HEK293 (cell line): Measurements from ENCODE around the gene HEPACAM2.

ENCODE experiments used
- CTCF ChIP-seq: fragments of 450-650 bp; formaldehyde crosslinking; IDR thresholded peaks from 2 replicates; pipeline ENCODE4 v1.5.1; 2016; ENCODE audit warnings: missing biosample characterization, missing genetic modification characterization
- KLF1 ChIP-seq: fragments of 450-650 bp; formaldehyde crosslinking; IDR thresholded peaks from 2 replicates; pipeline ENCODE4 v1.5.1; 2016; ENCODE audit warnings: missing biosample characterization, missing genetic modification characterization
- SCRT1 ChIP-seq: fragments of 450-650 bp; formaldehyde crosslinking; IDR thresholded peaks from 2 replicates; pipeline ENCODE4 v1.5.1; 2016; ENCODE audit warnings: missing biosample characterization, missing genetic modification characterization, borderline replicate concordance
- YY1 ChIP-seq: fragments of 450-650 bp; formaldehyde crosslinking; IDR thresholded peaks from 2 replicates; pipeline ENCODE4 v1.5.1; 2018; ENCODE audit warnings: missing biosample characterization, missing genetic modification characterization
- ZBTB1 ChIP-seq: fragments of 450-650 bp; formaldehyde crosslinking; IDR thresholded peaks from 2 replicates; pipeline ENCODE4 v1.5.1; 2016; ENCODE audit warnings: missing biosample characterization, missing genetic modification characterization
- ZBTB49 ChIP-seq: fragments of 450-650 bp; formaldehyde crosslinking; IDR thresholded peaks from 2 replicates; pipeline ENCODE4 v1.5.1; 2016; ENCODE audit warnings: missing biosample characterization, missing genetic modification characterization, low read depth
- ZNF2 ChIP-seq: fragments of 450-650 bp; formaldehyde crosslinking; IDR thresholded peaks from 2 replicates; pipeline ENCODE4 v1.5.1; 2016; ENCODE audit warnings: missing biosample characterization, missing genetic modification characterization
- ZNF311 ChIP-seq: fragments of 450-650 bp; formaldehyde crosslinking; IDR thresholded peaks from 2 replicates; pipeline ENCODE4 v1.5.1; 2017; ENCODE audit warnings: missing biosample characterization, missing genetic modification characterization, borderline replicate concordance

- TF ChIP-seq YY1 (tag by site-specific recombination) (no peak), KLF1 (no peak), ZNF2 (tag by site-specific recombination) (no peak), ZBTB1 (tag by site-specific recombination) (no peak), ZBTB49 (no peak), CTCF (tag by site-specific recombination) (no peak), ZNF311 (tag by site-specific recombination) (no peak), SCRT1 (no peak)
Observed at GRCh38 chr7:93231259-93231658, 5.0 kb upstream of the HEPACAM2 start.
